HepG2 (cell line): ENCODE measurements around the gene WDR89. TPM values are rescaled to one million over a fixed set of nuclear protein-coding genes. Genes with fewer than 3 reads are reported as not detected.

Source experiments
- ATAC-seq: fragments of 200-7000 bp; cut with Tn5 transposase; 3 replicates; pipeline ENCODE4 v1.9.1; 2020; ENCODE audit warnings: mild to moderate bottlenecking, moderate library complexity
- BruUV-seq: library from RNA; stranded (reverse); fragments of 400-500 nt; replicated peaks from 2 replicates; lab custom pipeline; 2021; lab: Mats Ljungman, UMichigan
- CTCF ChIA-PET: fragments of 300-600 bp; formaldehyde crosslinking; extraction: SDS; loops from one replicate; lab custom pipeline; 2021; ENCODE audit warnings: low total read pairs, inconsistent platforms, low intra/inter-chr PET ratio; lab: Yijun Ruan, JAX
- POLR2A ChIA-PET: fragments of 350-600 bp; sonication (Branson Sonifier 250); formaldehyde crosslinking; loops from one replicate; lab custom pipeline; 2020; ENCODE audit warnings: antibody characterized with exemption, inconsistent platforms; lab: Yijun Ruan, JAX
- DNase-seq: peaks from one replicate; pipeline ENCODE4 v3.0.0-alpha.2; 2015; ENCODE audit warnings: low spot score
- FAIRE-seq: peaks from 3 replicates; lab custom pipeline; 2011; peaks lifted over from hg19 to GRCh38; lab: Jason Lieb, UNC
- H2AFZ ChIP-seq: one replicate; pipeline ENCODE4 v1.6.1; 2011; ENCODE audit warnings: low read length, inconsistent platforms
- H3K27ac ChIP-seq: fragments of 300-600 bp; 3 replicates; pipeline ENCODE4 v1.8.0; 2011; ENCODE audit warnings: mixed run types, mild to moderate bottlenecking, mixed read lengths, low read length, inconsistent platforms; ENCODE audit not compliant: insufficient read depth; ENCODE audit errors: extremely low read length
- H3K27me3 ChIP-seq, 2 experiments: fragments of 200-600 bp in 1 of 2; 2 replicates in 1 of 2; 3 replicates in 1 of 2; pipeline versions ENCODE4 v1.6.0 to v1.8.0; 2011; ENCODE audit warnings: low read length in 2 of 2, mild to moderate bottlenecking in 2 of 2, moderate library complexity in 2 of 2, inconsistent platforms in 1 of 2; ENCODE audit not compliant: insufficient read depth in 2 of 2, control insufficient read depth in 1 of 2
- H3K36me3 ChIP-seq, 2 experiments: fragments of 200-600 bp in 1 of 2; replicated peaks in 1 of 2; 2 replicates in 1 of 2; 3 replicates in 1 of 2; pipeline versions ENCODE4 v1.5.1 to v1.8.0; 2011; ENCODE audit warnings: low read length in 2 of 2, inconsistent platforms in 1 of 2; ENCODE audit not compliant: insufficient read depth in 2 of 2, control insufficient read depth in 1 of 2
- H3K4me1 ChIP-seq: 2 replicates; pipeline ENCODE4 v1.5.1; 2012; ENCODE audit warnings: low read length, inconsistent platforms; ENCODE audit not compliant: insufficient read depth
- H3K4me2 ChIP-seq: 2 replicates; pipeline ENCODE4 v1.6.0; 2011; ENCODE audit warnings: low read depth, low read length, inconsistent platforms
- H3K4me3 ChIP-seq, 3 experiments: fragments of 200-600 bp in 1 of 3; sonication (generic), shearing (Covaris generic) in 1 of 3; replicated peaks in 1 of 3; 2 replicates each; pipeline ENCODE4 v1.5.1; 2011 to 2016; ENCODE audit warnings: low read length in 3 of 3, inconsistent platforms in 2 of 3, low read depth in 2 of 3, mild to moderate bottlenecking in 2 of 3, control low read depth in 1 of 3, mixed read lengths in 1 of 3; ENCODE audit not compliant: insufficient read depth in 1 of 3
- H3K79me2 ChIP-seq: one replicate; pipeline ENCODE4 v1.6.1; 2011; ENCODE audit warnings: low read length, inconsistent platforms; ENCODE audit not compliant: insufficient read depth
- H3K9ac ChIP-seq: 2 replicates; pipeline ENCODE4 v1.6.0; 2011; ENCODE audit warnings: mild to moderate bottlenecking, low read depth, low read length, inconsistent platforms; ENCODE audit not compliant: insufficient read depth
- H3K9me3 ChIP-seq: 2 replicates; pipeline ENCODE4 v1.5.1; 2012; ENCODE audit warnings: mild to moderate bottlenecking, low read length
- H4K20me1 ChIP-seq: 2 replicates; pipeline ENCODE4 v1.6.0; 2011; ENCODE audit warnings: inconsistent platforms, mild to moderate bottlenecking, low read length, moderate library complexity; ENCODE audit not compliant: insufficient read depth
- ATF3 ChIP-seq: sonication (generic); formaldehyde crosslinking; IDR thresholded peaks from 2 replicates; pipeline ENCODE4 v1.4.0; 2020; ENCODE audit warnings: missing genetic modification reagents
- ATF5 ChIP-seq: sonication (generic); formaldehyde crosslinking; IDR thresholded peaks from 2 replicates; pipeline ENCODE4 v1.4.0; 2020; ENCODE audit warnings: mild to moderate bottlenecking, low read depth, missing genetic modification reagents
- FOSL2 ChIP-seq: sonication (generic); formaldehyde crosslinking; IDR thresholded peaks from 2 replicates; pipeline ENCODE4 v1.4.0; 2020; ENCODE audit warnings: missing genetic modification reagents
- HNRNPH1 ChIP-seq: fragments of 200-400 bp; formaldehyde crosslinking; optimal IDR thresholded peaks from 2 replicates; pipeline ENCODE3; 2017; ENCODE audit warnings: mild to moderate bottlenecking, low read depth, low read length
- MAZ ChIP-seq, 2 experiments: sonication (generic) in 1 of 2; formaldehyde crosslinking in 1 of 2; IDR thresholded peaks; 2 replicates each; pipeline versions ENCODE4 v1.5.0 to v1.6.1; 2012 to 2020; ENCODE audit warnings: low read depth in 2 of 2, mild to moderate bottlenecking in 2 of 2, borderline replicate concordance in 1 of 2, improper control_type of control experiment in 1 of 2, low read length in 1 of 2, missing genetic modification reagents in 1 of 2, moderate library complexity in 1 of 2
- NFIB ChIP-seq: sonication (generic); formaldehyde crosslinking; IDR thresholded peaks from 2 replicates; pipeline ENCODE4 v1.9.0; 2021; ENCODE audit warnings: missing genetic modification reagents, mild to moderate bottlenecking, borderline replicate concordance
- SALL2 ChIP-seq: sonication (generic); formaldehyde crosslinking; IDR thresholded peaks from 2 replicates; pipeline ENCODE4 v1.8.1; 2023; ENCODE audit warnings: mild to moderate bottlenecking, missing genetic modification reagents, inconsistent platforms
- TAF1 ChIP-seq: sonication (generic); formaldehyde crosslinking; IDR thresholded peaks from 2 replicates; pipeline ENCODE4 v1.4.0; 2020; ENCODE audit warnings: missing genetic modification reagents
- TEF ChIP-seq: sonication (generic); formaldehyde crosslinking; IDR thresholded peaks from 2 replicates; pipeline ENCODE4 v1.5.0; 2020; ENCODE audit warnings: missing genetic modification reagents
- TFDP2 ChIP-seq: sonication (generic); formaldehyde crosslinking; IDR thresholded peaks from 2 replicates; pipeline ENCODE4 v1.4.0; 2020; ENCODE audit warnings: missing genetic modification reagents
- THAP8 ChIP-seq: sonication (generic); formaldehyde crosslinking; IDR thresholded peaks from 2 replicates; pipeline ENCODE4 v1.5.1; 2020; ENCODE audit warnings: missing genetic modification reagents, mild to moderate bottlenecking, borderline replicate concordance
- ZBTB8A ChIP-seq: sonication (generic); formaldehyde crosslinking; IDR thresholded peaks from 2 replicates; pipeline ENCODE4 v1.4.0; 2020; ENCODE audit warnings: mild to moderate bottlenecking, low read depth, missing genetic modification reagents, borderline replicate concordance
- ZFP90 ChIP-seq: sonication (generic); formaldehyde crosslinking; IDR thresholded peaks from 2 replicates; pipeline ENCODE4 v1.8.0; 2022; ENCODE audit warnings: missing genetic modification reagents, mild to moderate bottlenecking, inconsistent platforms, borderline replicate concordance
- ZNF792 ChIP-seq: IDR thresholded peaks from 2 replicates; pipeline ENCODE4 v1.6.1; 2016
- ZNF883 ChIP-seq: sonication (generic); formaldehyde crosslinking; IDR thresholded peaks from 2 replicates; pipeline ENCODE4 v1.5.1; 2020; ENCODE audit warnings: mild to moderate bottlenecking, missing genetic modification reagents; ENCODE audit errors: not compliant biosample characterization
- ZUFSP ChIP-seq: sonication (generic); formaldehyde crosslinking; IDR thresholded peaks from 2 replicates; pipeline ENCODE4 v1.9.0; 2021; ENCODE audit warnings: missing genetic modification reagents, mild to moderate bottlenecking, borderline replicate concordance
- WGBS: methylation state at CpG from one replicate; pipeline ENCODE4 v1.1.6; 2017; ENCODE audit warnings: low lambda C conversion rate; 5-methylcytosine and 5-hydroxymethylcytosine counted together
- in situ Hi-C: cut with HindIII; loops from 2 replicates; pipeline ENCODE4 v1.10.0; 2017; ENCODE audit warnings: low pct_unique_long_range_greater_than_20kb; ENCODE audit not compliant: extremely low pct_ligation_motif_present
- intact Hi-C: fragments of 100-400 bp; cut with micrococcal nuclease; formaldehyde crosslinking; loops from one replicate; pipeline ENCODE4 v1.10.0; 2022; ENCODE audit not compliant: unreplicated experiment
- polyA plus RNA-seq, 8 experiments: library from polyadenylated mRNA; depleted of rRNA in 3 of 8; stranded (reverse) in 7 of 8; unstranded in 1 of 8; fragments of >200 nt; fragmentation: Illumina TruSeq in 4 of 8; extraction: Trizol in 4 of 8; gene quantifications; 2 replicates each; pipeline versions ENCODE4 v1.2.1 to v1.2.3, GENCODE V29; 2011 to 2016; ENCODE audit warnings: low read depth in 4 of 8, missing spikeins in 1 of 8, mixed read lengths in 1 of 8; ENCODE audit not compliant: insufficient read depth in 1 of 8
- total RNA-seq, 5 experiments: library from RNA; depleted of rRNA; stranded (reverse); fragments of >200 nt; fragmentation: Illumina TruSeq; extraction: Trizol; gene quantifications; 2 replicates each; pipeline ENCODE4 v1.2.3, GENCODE V29; 2016; ENCODE audit warnings: low read depth in 1 of 5

WDR89 gene
- total and polyA plus RNA-seq, 2 of the 13 experiments (the other 11 are each of a cell fraction or from before 2014, with no cell fraction given): 5.2 to 20.1 TPM

GRCh38 chr14:63598807-63599206 lies 42.9 kb downstream of the WDR89 start:
- no peak overlapping the region for H3K9ac ChIP-seq
- ChIA-PET CTCF (no interaction called here), POLR2A (no interaction called here)
- no peaks in the 10 kb centered on the region for H3K9me3 ChIP-seq
- no peak overlapping the region for H3K4me2 ChIP-seq
- H2AFZ ChIP-seq: no peak overlapping the region
- intact Hi-C loops: no loop called here
- H3K4me1 ChIP-seq: no peaks in the 10 kb centered on the region
- H3K27me3 ChIP-seq: no peaks in the 10 kb centered on the region
- FAIRE-seq (no peak), ATAC-seq (no peak), DNase-seq (no peak)
- WGBS: 97% methylated on average over 4 of the region's 4 CpGs
- H4K20me1 ChIP-seq: no peaks in the 10 kb centered on the region
- no TSS peak for BruUV-seq
- no peak overlapping the region for H3K4me3 ChIP-seq
- H3K79me2 ChIP-seq: no peaks in the 10 kb centered on the region
- peaks cover 10 to 33% of the 10 kb centered on the region in 2 experiments for H3K36me3 ChIP-seq
- TF ChIP-seq NFIB (CRISPR knock-in tag) (no peak), ZNF792 (no peak), TFDP2 (CRISPR knock-in tag) (no peak), ZFP90 (CRISPR knock-in tag) (no peak), HNRNPH1 (no peak), ATF5 (no peak), FOSL2 (no peak), ZBTB8A (CRISPR knock-in tag) (no peak), SALL2 (CRISPR knock-in tag) (no peak), ATF3 (CRISPR knock-in tag) (no peak), MAZ (IDR thresholded peaks at IDR 0.05; ENCODE audit: borderline replicate concordance, low read depth, low read length) (no peak), MAZ (CRISPR knock-in tag; IDR thresholded peaks at IDR 0.05; ENCODE audit: low read depth) (no peak), ZNF883 (CRISPR knock-in tag) (no peak), TAF1 (no peak), THAP8 (CRISPR knock-in tag) (no peak), TEF (no peak), ZUFSP (CRISPR knock-in tag) (no peak)
- H3K27ac ChIP-seq: no peak overlapping the region
- in situ Hi-C loops: no loop called here
